Measurements from ENCODE around the gene PFKFB2.

- TF ChIP-seq, protein P1, sequence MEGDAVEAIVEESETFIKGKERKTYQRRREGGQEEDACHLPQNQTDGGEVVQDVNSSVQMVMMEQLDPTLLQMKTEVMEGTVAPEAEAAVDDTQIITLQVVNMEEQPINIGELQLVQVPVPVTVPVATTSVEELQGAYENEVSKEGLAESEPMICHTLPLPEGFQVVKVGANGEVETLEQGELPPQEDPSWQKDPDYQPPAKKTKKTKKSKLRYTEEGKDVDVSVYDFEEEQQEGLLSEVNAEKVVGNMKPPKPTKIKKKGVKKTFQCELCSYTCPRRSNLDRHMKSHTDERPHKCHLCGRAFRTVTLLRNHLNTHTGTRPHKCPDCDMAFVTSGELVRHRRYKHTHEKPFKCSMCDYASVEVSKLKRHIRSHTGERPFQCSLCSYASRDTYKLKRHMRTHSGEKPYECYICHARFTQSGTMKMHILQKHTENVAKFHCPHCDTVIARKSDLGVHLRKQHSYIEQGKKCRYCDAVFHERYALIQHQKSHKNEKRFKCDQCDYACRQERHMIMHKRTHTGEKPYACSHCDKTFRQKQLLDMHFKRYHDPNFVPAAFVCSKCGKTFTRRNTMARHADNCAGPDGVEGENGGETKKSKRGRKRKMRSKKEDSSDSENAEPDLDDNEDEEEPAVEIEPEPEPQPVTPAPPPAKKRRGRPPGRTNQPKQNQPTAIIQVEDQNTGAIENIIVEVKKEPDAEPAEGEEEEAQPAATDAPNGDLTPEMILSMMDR (IDR thresholded peaks at IDR 0.05) = no peak
- TF ChIP-seq RFX5 (IDR thresholded peaks at IDR 0.05) (no peak), CHD4 (IDR thresholded peaks at IDR 0.05; ENCODE audit: borderline replicate concordance) (no peak), KDM1A (IDR thresholded peaks at IDR 0.05; ENCODE audit: low read depth) (no peak), CHD2 (IDR thresholded peaks at IDR 0.05; ENCODE audit: low read length, partially characterized antibody) (no peak), SREBF2 (IDR thresholded peaks at IDR 0.05) (no peak)
Measured at GRCh38 chr1:207059881-207060280, 6.8 kb downstream of the PFKFB2 start.

All from A549 (cell line).